Measurements from ENCODE around the gene MAEL. TPM values are rescaled to one million over a fixed set of nuclear protein-coding genes. Genes with fewer than 3 reads are reported as not detected.

The MAEL gene
- total RNA-seq, 1 donor from 2014 or later = 0.20 TPM

- DNase-seq = no peak
Measured at GRCh38 chr1:167056529-167057231, 67.6 kb downstream of the MAEL start.

GRCh38 chr1:167057241-167057688 lies 68.2 kb downstream of the MAEL start:
- no peak for DNase-seq

GRCh38 chr1:167059045-167059808 lies 70.1 kb downstream of the MAEL start:
- DNase-seq = peak; percentile 25

- DNase-seq = no peak
Measured at GRCh38 chr1:167059809-167060107, 70.7 kb downstream of the MAEL start.

GRCh38 chr1:167060141-167061072 lies 71.3 kb downstream of the MAEL start:
- no peak for DNase-seq

- no peak for DNase-seq
Measured at GRCh38 chr1:167061073-167061464, 72.0 kb downstream of the MAEL start.

GRCh38 chr1:167064621-167065020 lies 75.5 kb downstream of the MAEL start:
- no peak for DNase-seq

GRCh38 chr1:167065471-167065870 lies 76.4 kb downstream of the MAEL start:
- no peak for DNase-seq

- DNase-seq = no peak
Measured at GRCh38 chr1:167066333-167067122, 77.4 kb downstream of the MAEL start.

GRCh38 chr1:167067904-167068303 lies 78.8 kb downstream of the MAEL start:
- no peak for DNase-seq

- no peak for DNase-seq
Measured at GRCh38 chr1:167068761-167069160, 79.7 kb downstream of the MAEL start.

GRCh38 chr1:167071286-167071685 lies 82.2 kb downstream of the MAEL start:
- no peak for DNase-seq

Small RNA genes within 50 kb of the gene (small RNA-seq; reads per million reads assigned to genes)
- 0.14 reads per million for gene RNA5SP65 (ENCODE audit: low replicate concordance)

Other genes starting within 250 kb of the MAEL start
- 18.4 TPM for gene POGK, start 149.8 kb upstream of the MAEL start, total RNA-seq
- 14.5 TPM for gene TADA1, start 113.0 kb upstream of the MAEL start, total RNA-seq
- gene ILDR2, start 13.7 kb upstream of the MAEL start, total RNA-seq = 0.30 TPM
- 0.10 TPM for gene GPA33, start 101.1 kb downstream of the MAEL start, total RNA-seq
- 12.5 TPM for gene STYXL2, start 104.8 kb downstream of the MAEL start, total RNA-seq
- gene POU2F1, start 231.6 kb downstream of the MAEL start, total RNA-seq = 15.7 TPM

Data from skin of body (tissue), 3 donors.